Endothelial cell of umbilical vein (primary cell): Measurements from ENCODE around the gene P2RX3. TPM values are rescaled to one million over a fixed set of nuclear protein-coding genes. Genes with fewer than 3 reads are reported as not detected.

Experiments used
- BruUV-seq: library from RNA; stranded (reverse); fragments of 400-500 nt; replicated peaks from 2 replicates; lab custom pipeline; 2021; lab: Mats Ljungman, UMichigan
- CTCF ChIA-PET: fragments of 300-600, 350-600 bp; sonication (Branson Sonifier 250); formaldehyde crosslinking; loops from one replicate; lab custom pipeline; 2021; ENCODE audit warnings: antibody characterized with exemption, inconsistent platforms; lab: Charles Lee
- POLR2A ChIA-PET: fragments of 300-600, 350-600 bp; sonication (Branson Sonifier 250); formaldehyde crosslinking; loops from one replicate; lab custom pipeline; 2021; ENCODE audit warnings: antibody characterized with exemption, inconsistent platforms; lab: Charles Lee
- DNase-seq: peaks from one replicate; pipeline ENCODE4 v3.0.0-alpha.2; 2011; ENCODE audit warnings: low read depth, low spot score
- FAIRE-seq: peaks from 2 replicates; lab custom pipeline; 2011; peaks lifted over from hg19 to GRCh38; lab: Jason Lieb, UNC
- H2AFZ ChIP-seq: 2 replicates; pipeline ENCODE4 v1.6.0; 2012; ENCODE audit warnings: low read depth, low read length, control low read depth, inconsistent platforms
- H3K27ac ChIP-seq: 2 replicates; pipeline ENCODE4 v1.5.1; 2011; ENCODE audit warnings: low read depth, mild to moderate bottlenecking, control low read depth, low read length, moderate library complexity; ENCODE audit not compliant: insufficient read depth
- H3K27me3 ChIP-seq, 2 experiments: 2 replicates each; pipeline versions ENCODE4 v1.6.0 to v1.6.1; 2011; ENCODE audit warnings: low read length in 2 of 2, mixed read lengths in 1 of 2; ENCODE audit not compliant: control insufficient read depth in 2 of 2, insufficient read depth in 2 of 2
- H3K36me3 ChIP-seq, 2 experiments: 2 replicates in 1 of 2; 3 replicates in 1 of 2; pipeline ENCODE4 v1.5.1; 2011; ENCODE audit warnings: low read length in 2 of 2, mild to moderate bottlenecking in 1 of 2, moderate library complexity in 1 of 2; ENCODE audit not compliant: control insufficient read depth in 2 of 2, insufficient read depth in 2 of 2; ENCODE audit errors: extremely low read depth in 1 of 2
- H3K4me1 ChIP-seq: 3 replicates; pipeline ENCODE4 v1.5.1; 2011; ENCODE audit warnings: mild to moderate bottlenecking, low read length; ENCODE audit not compliant: control insufficient read depth, insufficient read depth; ENCODE audit errors: extremely low read depth
- H3K4me2 ChIP-seq: 2 replicates; pipeline ENCODE4 v1.6.1; 2011; ENCODE audit warnings: low read length, control low read depth, mixed read lengths; ENCODE audit not compliant: insufficient read depth
- H3K4me3 ChIP-seq, 3 experiments: fragments of 200-600 bp in 1 of 3; sonication (generic), shearing (Covaris generic) in 1 of 3; replicated peaks in 1 of 3; 2 replicates each; pipeline ENCODE4 v1.5.1; 2011 to 2016; ENCODE audit warnings: control low read depth in 3 of 3, low read length in 3 of 3, mild to moderate bottlenecking in 2 of 3, inconsistent platforms in 1 of 3, low read depth in 1 of 3, moderate library complexity in 1 of 3; ENCODE audit not compliant: insufficient read depth in 1 of 3
- H3K79me2 ChIP-seq: 2 replicates; pipeline ENCODE4 v1.6.0; 2012; ENCODE audit warnings: low read length, inconsistent platforms; ENCODE audit not compliant: control insufficient read depth, insufficient read depth
- H3K9ac ChIP-seq: replicated peaks from 2 replicates; pipeline ENCODE3; 2011; ENCODE audit warnings: low read length, control low read depth; ENCODE audit not compliant: insufficient read depth; ENCODE audit errors: extremely low read depth
- H3K9me1 ChIP-seq: replicated peaks from 3 replicates; pipeline ENCODE4 v1.6.0; 2011; ENCODE audit warnings: mild to moderate bottlenecking, low read length; ENCODE audit not compliant: control insufficient read depth, insufficient read depth; ENCODE audit errors: extremely low read depth
- H3K9me3 ChIP-seq: replicated peaks from 2 replicates; pipeline ENCODE4 v1.5.1; 2012; ENCODE audit warnings: low read length, inconsistent platforms; ENCODE audit not compliant: control insufficient read depth, insufficient read depth
- H4K20me1 ChIP-seq: replicated peaks from 2 replicates; pipeline ENCODE3; 2011; ENCODE audit warnings: mild to moderate bottlenecking, low read length; ENCODE audit not compliant: control insufficient read depth, insufficient read depth; ENCODE audit errors: extremely low read depth
- EZH2 ChIP-seq: IDR thresholded peaks from 2 replicates; pipeline ENCODE4 v1.6.1; 2012; ENCODE audit warnings: borderline replicate concordance, low read depth, mild to moderate bottlenecking, moderate library complexity, low read length, inconsistent platforms; ENCODE audit not compliant: severe bottlenecking
- FOS ChIP-seq: IDR thresholded peaks from 2 replicates; pipeline ENCODE4 v1.6.1; 2011; ENCODE audit warnings: mild to moderate bottlenecking, low read length, moderate library complexity, borderline replicate concordance; ENCODE audit not compliant: insufficient read depth
- GATA2 ChIP-seq: IDR thresholded peaks from 2 replicates; pipeline ENCODE4 v1.7.0; 2011; ENCODE audit warnings: low read depth, mild to moderate bottlenecking, moderate library complexity, mixed read lengths, low read length; ENCODE audit not compliant: insufficient read length, insufficient read depth
- JUN ChIP-seq: IDR thresholded peaks from 2 replicates; pipeline ENCODE4 v1.6.1; 2011; ENCODE audit warnings: borderline replicate concordance, low read depth; ENCODE audit not compliant: insufficient read length, insufficient read depth
- MYC ChIP-seq: IDR thresholded peaks from one replicate; pipeline ENCODE4 v1.6.1; 2011; ENCODE audit warnings: mild to moderate bottlenecking, low read depth, low read length
- POLR2A ChIP-seq: IDR thresholded peaks from 2 replicates; pipeline ENCODE4 v1.6.1; 2012; ENCODE audit warnings: low read depth, mild to moderate bottlenecking, control low read depth, low read length
- POLR2AphosphoS5 ChIP-seq: IDR thresholded peaks from 2 replicates; pipeline ENCODE4 v1.6.1; 2012; ENCODE audit warnings: low read depth, mild to moderate bottlenecking, control low read depth, low read length, moderate library complexity; ENCODE audit not compliant: insufficient read depth
- dilution Hi-C: fragments of 300-500 bp; cut with MboI; formaldehyde crosslinking; loops from one replicate; pipeline ENCODE4 v1.15.0; 2019; ENCODE audit warnings: low sequenced_read_pairs; ENCODE audit not compliant: extremely low pct_ligation_motif_present
- intact Hi-C: fragments of 100-400 bp; cut with micrococcal nuclease; formaldehyde crosslinking; loops from one replicate; pipeline ENCODE4 v1.10.0; 2022
- polyA plus RNA-seq, 4 experiments: library from polyadenylated mRNA; depleted of rRNA in 3 of 4; stranded (reverse) in 3 of 4; unstranded in 1 of 4; fragments of >200 nt; gene quantifications; 2 replicates each; pipeline versions ENCODE4 v1.2.1 to v1.2.3, GENCODE V29; 2011 to 2012; ENCODE audit warnings: missing spikeins in 1 of 4
- total RNA-seq: library from RNA; stranded (reverse); gene quantifications from 2 replicates; pipeline ENCODE4 v1.2.3, GENCODE V29; 2021
- TF ChIP-seq, protein P1 (sequence below): IDR thresholded peaks from 2 replicates; pipeline ENCODE4 v1.6.1; 2011; ENCODE audit not compliant: insufficient read depth, insufficient read length
- TF ChIP-seq, protein P2 (sequence below), 2 donors: IDR thresholded peaks; 1 replicate in 1 of 2; 2 replicates in 1 of 2; pipeline ENCODE4 v1.5.1; 2011; ENCODE audit warnings: low read length in 2 of 2, mild to moderate bottlenecking in 2 of 2, moderate library complexity in 2 of 2, control low read depth in 1 of 2, inconsistent platforms in 1 of 2, low read depth in 1 of 2; ENCODE audit not compliant: insufficient read depth in 1 of 2; ENCODE audit errors: extremely low read depth in 1 of 2

P2RX3 gene
- total and polyA plus RNA-seq, 2 donors (not counting 3 experiments of a cell fraction or from before 2014, with no cell fraction given): not detected

DNA sequence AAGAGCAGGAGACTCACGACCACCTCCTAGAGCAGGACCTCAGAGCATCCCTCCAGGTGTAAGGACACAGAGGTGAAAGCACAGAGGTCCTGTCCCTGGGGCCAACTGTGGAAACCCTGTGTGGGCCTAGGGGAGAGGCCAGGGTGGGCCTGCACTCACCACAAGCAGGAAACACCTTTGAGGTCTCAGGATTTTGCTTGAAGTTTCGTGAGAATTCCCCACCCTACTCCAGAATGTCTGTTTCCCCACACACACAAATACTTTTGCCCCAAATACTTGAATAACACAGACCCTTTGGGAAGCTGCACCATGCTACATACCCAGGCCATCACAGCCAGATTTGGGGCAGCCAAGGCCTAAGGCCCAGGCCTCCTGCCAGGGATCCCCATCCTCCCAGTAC, 70.6 kb downstream of the P2RX3 start:
- no peak overlapping the region for H3K9ac ChIP-seq
- no peak overlapping the region for H2AFZ ChIP-seq
- no peak for DNase-seq
- ChIA-PET CTCF (no interaction called here), POLR2A (no interaction called here)
- no peak overlapping the region for H3K27ac ChIP-seq
- no peaks in the 10 kb centered on the region for H3K27me3 ChIP-seq
- peaks cover 3 to 12% of the 10 kb centered on the region in 2 experiments for H3K36me3 ChIP-seq
- no TSS peak for BruUV-seq
- TF ChIP-seq JUN: no peak
- TF ChIP-seq POLR2A: no peak
- no peak for TF ChIP-seq POLR2AphosphoS5
- no peak for TF ChIP-seq EZH2
- no peak for TF ChIP-seq FOS
- no peak for TF ChIP-seq GATA2
- TF ChIP-seq, protein P1, sequence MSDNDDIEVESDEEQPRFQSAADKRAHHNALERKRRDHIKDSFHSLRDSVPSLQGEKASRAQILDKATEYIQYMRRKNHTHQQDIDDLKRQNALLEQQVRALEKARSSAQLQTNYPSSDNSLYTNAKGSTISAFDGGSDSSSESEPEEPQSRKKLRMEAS: no peak
- TF ChIP-seq MYC: no peak
- TF ChIP-seq, protein P2, sequence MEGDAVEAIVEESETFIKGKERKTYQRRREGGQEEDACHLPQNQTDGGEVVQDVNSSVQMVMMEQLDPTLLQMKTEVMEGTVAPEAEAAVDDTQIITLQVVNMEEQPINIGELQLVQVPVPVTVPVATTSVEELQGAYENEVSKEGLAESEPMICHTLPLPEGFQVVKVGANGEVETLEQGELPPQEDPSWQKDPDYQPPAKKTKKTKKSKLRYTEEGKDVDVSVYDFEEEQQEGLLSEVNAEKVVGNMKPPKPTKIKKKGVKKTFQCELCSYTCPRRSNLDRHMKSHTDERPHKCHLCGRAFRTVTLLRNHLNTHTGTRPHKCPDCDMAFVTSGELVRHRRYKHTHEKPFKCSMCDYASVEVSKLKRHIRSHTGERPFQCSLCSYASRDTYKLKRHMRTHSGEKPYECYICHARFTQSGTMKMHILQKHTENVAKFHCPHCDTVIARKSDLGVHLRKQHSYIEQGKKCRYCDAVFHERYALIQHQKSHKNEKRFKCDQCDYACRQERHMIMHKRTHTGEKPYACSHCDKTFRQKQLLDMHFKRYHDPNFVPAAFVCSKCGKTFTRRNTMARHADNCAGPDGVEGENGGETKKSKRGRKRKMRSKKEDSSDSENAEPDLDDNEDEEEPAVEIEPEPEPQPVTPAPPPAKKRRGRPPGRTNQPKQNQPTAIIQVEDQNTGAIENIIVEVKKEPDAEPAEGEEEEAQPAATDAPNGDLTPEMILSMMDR (IDR thresholded peaks at IDR 0.05; ENCODE audit: extremely low read depth in 1 of 2, insufficient read depth in 1 of 2, low read depth in 1 of 2, low read length in 2 of 2): no peak
- no peaks in the 10 kb centered on the region for H3K79me2 ChIP-seq
- no peak overlapping the region for H3K4me2 ChIP-seq
- H4K20me1 ChIP-seq: no peaks in the 10 kb centered on the region
- intact Hi-C loops (loop anchor here (5.0 kb wide), 2 partner anchors 49 to 61 kb away; no protein-coding TSS in a partner anchor), dilution Hi-C loops (no loop called here)
- no peak for FAIRE-seq
- H3K4me1 ChIP-seq: peaks cover 41% of the 10 kb centered on the region
- H3K9me1 ChIP-seq: no peaks in the 10 kb centered on the region
- H3K4me3 ChIP-seq: no peak overlapping the region
- no peaks in the 10 kb centered on the region for H3K9me3 ChIP-seq
